GM19452 (cell line): Measurements from ENCODE around the gene CCND2.

Experiments used
- ATAC-seq: cut with Tn5 transposase; IDR thresholded peaks from one replicate; pipeline ENCODE4 v1.9.1; 2021; ENCODE audit not compliant: unreplicated experiment

The CCND2 gene

DNA sequence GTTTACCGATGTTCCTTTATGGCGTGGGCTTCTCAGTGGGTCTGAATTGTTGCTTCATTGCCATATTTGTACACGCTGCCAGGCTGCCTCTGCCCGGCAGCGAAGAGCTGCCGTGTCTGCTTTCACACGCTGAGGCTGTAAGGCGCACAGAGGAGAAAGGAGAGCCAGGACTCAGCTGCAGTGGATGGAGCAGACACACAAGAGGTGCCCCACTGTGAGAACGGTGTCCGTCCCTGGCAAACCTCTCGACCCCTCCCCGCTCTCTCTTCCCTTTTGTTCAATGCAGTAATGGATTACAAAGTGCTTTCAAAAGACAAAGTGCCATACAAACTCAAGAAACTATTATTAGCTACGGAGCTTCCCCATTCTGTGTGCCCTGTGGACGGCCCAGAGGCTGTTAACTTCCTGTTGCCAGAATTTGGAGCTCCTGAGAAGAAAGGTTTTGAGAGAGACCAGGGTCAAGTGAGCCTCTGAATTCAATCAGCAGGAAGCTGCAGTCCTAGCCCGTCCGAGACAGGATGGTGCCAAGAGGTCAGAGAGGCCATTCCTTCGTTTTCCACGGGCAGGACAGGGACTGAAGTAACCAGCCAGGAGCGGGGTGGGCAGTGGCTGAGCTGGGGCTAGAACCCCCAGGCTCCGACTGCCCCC lies 15.8 kb downstream of the CCND2 start:
- no peak for ATAC-seq

DNA sequence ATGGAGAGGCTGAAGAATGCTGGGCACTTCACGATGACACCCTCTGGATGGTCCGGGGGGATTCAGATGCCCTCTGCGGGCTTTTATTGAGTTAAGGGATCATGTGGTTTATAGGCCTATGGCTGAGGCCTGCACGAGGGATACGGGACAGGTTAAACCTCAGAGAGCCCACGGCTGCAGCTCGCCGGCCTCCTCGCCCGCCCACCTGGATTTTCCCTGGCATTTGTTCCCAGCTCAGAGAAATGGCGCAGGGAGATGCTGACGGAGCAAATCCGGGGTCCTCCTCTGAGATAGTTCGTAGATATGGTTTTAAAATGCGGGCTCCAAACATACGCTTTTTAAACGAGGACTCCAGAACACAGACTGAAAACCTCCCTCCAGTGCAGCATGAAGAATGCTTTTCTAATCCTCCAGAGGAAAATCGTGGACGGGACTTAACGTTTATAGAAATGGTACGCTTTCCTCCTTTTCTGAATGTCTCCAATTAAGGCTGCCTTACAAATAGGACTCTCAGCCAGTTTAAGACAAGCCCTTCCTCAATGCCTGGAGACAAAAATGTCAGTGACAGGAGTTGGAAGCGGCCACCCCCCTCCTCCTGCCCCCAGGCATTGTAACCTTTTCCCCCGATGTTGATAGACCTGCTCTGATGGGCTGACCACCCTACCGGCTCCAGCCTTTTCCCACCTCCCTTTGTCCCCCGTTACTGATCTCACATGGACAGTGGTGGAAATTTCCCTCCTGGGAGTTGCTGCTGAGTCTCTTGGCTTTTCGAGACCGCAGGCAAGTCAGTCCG lies 16.6 kb downstream of the CCND2 start:
- ATAC-seq = no peak

DNA sequence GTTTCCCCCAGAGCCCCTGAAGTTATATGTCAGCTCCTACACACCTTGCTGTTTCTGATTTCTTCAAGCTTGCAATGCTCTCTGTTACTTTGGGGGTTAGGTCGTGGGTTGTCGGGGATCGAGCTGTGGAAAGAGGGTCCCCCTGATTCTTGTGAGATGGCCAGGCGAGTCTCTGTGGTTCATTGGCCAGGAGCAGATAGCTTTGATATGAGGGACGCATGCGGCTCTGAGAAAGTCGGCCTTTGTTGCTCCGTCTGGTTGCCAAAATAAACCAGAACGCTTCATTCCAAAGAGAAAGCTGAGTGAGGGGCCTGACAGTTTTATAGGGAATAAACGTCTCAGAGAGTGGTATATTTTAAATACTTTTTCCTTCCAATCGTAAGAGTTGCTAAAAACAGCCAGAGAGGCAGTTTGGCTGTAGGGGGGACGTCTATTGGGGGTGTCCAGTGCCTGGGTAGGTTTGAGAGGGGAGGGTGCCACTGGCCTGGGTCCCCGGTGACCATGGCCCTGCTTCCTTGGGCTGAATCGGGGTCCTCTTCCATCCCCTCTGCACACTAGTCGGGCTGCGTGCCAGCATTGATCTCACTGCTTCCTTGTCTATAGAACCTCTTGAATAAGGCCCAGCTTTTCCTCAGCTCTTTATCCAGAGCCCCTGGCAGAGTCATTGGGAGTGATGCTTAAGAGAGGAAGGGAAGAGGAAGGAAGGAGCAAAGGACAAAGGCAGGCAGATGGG lies 18.9 kb downstream of the CCND2 start:
- ATAC-seq = no peak

DNA sequence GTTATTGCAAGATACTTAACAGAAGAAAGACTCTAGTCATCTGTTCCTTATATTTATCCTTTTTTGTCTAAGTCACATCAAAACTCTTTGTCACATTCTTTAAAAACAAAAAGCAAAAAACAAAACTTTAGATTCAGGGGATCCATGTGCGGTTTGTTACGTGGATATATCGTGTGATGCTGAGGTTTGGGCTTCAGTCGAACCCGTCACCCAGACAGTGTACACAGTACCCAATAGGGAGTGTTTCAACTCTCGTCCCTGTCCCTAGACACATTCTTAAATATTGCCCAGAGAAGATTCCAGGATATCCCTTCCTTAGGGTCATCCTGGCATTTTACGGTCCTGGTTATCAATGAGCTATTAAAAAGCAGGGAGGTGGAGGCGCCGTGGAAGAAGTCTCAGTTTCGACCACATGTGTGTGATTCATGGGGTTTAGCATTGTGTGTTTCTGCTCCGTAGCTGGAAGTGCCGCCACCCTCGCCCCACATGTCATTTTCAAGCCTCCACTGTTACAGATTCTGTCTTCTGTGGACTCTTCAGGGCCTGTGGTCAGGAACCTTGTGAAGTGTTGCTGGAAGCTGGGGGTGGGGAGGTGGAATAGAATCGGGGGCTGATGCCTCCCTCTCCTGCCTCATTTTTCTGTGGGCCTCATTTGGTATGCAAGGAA lies 19.9 kb downstream of the CCND2 start:
- ATAC-seq = no peak

GRCh38 chr12:4293966-4294505 lies 20.5 kb downstream of the CCND2 start:
- ATAC-seq = no peak

DNA sequence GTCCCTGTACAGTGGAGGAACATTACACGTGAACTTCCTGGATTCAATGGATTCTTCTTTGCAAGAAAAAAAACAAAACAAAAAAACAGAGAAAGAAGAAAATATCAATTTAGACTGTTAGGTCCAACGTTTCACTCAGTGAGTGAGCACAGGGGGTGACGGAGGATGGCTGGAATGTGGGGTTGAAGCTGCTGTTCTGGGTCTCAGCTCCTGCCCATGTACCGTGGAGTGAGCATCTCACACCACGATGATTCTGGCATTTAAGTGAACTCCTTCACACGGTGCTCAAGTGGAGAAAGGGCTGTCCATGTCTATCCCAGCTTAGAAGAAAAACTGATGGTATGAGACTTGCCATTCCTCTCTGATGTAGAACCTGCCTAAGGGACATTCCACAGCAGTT lies 23.2 kb downstream of the CCND2 start:
- ATAC-seq = no peak

DNA sequence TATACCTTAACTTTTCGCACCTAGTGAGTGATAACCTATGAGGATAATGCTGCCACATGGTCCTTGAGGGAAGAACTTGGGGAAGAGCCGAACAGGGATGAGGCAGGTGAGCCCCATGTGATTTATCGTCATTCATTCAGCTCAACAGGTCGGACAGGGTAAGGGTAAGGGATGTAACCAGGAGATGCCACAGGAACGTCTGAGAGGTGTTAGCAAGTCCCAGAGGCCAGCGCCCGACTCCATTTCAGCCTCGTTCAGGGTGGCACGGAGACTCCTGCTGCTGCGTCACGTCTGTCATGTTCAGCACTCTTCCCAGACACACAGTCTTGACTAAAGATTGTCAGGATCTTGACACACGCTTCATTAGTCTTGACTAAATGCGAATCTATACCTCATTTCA lies 24.1 kb downstream of the CCND2 start:
- no peak for ATAC-seq

DNA sequence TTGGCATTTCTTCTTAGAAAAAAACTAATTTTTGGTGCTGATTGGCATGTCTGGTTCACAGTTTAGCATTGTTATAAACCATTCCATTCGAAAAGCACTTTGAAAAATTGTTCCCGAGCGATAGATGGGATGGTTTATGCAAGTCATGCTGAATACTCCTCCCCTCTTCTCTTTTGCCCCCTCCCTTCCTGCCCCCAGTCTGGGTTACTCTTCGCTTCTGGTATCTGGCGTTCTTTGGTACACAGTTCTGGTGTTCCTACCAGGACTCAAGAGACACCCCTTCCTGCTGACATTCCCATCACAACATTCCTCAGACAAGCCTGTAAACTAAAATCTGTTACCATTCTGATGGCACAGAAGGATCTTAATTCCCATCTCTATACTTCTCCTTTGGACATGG lies 27.3 kb downstream of the CCND2 start:
- no peak for ATAC-seq

- ATAC-seq = no peak
Observed at GRCh38 chr12:4301932-4302501, 28.5 kb downstream of the CCND2 start.

DNA sequence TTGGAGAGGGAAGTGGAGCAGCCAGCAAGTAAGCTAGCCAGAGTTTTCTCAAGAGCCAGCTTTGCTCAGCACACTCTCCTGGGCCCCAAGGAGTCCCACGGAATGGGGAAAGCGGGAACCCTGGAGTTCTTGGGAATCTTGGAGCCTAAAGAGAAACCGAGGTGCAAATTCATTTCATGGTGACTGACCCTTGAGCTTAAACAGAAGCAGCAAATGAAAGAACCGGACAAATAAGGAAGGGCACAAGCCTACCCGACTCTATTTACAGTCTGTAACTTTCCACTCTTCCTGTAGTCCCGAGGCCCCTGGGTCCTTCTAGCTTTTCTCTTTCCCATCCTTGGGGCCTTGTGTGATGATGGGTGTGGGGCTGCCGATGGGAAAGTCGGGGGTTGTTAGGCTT lies 29.3 kb downstream of the CCND2 start:
- ATAC-seq = no peak

DNA sequence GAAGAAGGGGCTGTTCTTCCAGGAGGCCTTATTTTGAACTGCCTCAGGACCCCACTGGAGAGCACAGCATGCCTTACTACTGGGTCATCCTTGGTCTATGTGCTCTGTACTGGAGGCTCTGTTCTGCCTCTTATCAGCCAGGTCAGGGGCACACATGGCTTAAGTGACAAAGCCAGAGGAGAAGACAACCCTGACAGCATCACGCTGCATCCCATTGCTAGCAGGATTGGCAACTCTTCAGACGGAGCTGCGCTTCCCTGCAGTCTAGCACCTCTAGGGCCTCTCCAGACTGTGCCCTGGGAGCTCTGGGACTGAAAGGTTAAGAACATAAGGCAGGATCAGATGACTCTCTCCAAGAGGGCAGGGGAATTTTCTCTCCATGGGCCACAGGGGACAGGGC lies 30.2 kb downstream of the CCND2 start:
- ATAC-seq = no peak

DNA sequence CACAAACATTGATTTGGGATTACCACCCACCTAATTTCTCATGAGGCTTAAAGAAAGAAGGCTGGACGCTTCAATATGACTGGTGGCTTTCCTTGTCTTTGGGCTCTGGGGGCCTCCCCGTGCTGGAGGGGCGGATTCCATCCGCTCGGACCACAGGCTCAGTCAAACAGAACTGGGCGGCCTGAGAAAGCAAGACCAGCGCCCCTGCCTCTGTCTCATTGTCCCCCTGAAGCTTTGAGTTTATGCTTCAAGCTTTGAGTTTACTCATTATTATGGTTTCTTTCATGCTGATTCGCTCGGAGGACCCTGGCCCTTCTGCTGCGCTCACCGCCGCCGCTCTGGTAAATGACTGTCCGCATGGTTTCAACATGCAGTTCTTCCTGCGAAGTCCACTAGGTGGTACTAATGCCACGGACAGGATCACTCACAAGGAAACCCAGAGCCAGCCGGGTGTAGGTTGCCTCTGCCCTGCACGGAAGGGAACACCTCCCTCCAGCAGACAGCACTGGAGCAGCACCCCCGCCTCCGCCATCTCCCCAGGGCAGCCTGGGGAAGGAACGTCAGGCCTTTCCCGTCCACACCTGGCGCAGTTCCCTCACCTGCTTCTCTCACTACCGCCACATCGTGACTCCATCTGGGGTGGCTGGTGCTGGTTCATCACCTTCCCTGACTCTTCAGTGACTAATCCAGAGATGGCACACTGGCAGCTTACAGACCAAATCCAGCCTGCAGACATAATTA lies 34.2 kb downstream of the CCND2 start:
- ATAC-seq = no peak

DNA sequence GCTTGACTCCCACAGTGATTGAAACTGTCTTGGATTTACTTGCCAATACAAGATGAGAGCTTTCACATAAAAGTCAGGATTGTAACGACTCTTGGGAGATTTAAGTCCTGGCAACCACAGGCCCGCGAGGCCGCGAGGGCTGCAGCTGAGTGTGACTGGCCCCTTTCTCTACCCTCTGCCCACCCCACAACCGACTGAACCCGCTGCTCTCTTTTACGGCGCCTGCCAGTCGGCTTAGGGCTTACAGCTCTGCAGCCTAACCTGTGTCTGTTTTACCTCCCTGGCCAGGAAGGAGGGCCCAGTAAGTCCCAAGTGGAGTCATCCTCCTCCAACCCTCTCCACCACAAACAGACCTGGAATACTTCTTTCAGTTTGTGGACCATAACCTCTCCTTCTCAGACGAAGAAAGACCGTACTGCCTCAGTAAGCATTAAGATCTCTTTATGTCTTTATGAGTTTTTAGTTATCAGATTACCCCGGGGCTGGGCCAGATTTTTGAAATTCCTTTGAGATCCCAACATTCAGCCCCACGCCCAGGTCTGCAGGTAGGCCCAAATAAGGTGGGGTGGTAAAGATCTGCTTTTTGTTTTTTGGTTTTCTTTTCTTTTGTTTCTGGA lies 34.9 kb downstream of the CCND2 start:
- ATAC-seq = no peak

DNA sequence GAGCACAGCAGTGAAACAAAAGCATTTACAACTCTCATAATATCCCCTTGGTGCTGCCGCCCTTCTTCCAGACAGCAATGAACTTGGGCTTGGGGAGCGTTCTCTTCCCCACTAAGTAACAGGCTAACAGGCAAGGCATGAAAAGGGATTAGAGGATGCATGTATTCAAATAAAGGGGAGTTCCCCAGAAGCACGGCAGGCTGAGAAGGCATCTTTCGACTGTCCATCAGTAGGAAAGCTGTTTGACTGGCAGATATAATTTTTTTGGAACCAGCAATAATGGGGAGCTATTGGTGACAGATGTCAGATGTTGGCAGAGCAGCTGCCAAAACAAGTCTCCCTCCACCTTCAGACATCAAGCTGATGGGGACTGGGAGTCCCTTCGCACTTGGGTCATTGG lies 38.2 kb downstream of the CCND2 start:
- ATAC-seq = no peak

DNA sequence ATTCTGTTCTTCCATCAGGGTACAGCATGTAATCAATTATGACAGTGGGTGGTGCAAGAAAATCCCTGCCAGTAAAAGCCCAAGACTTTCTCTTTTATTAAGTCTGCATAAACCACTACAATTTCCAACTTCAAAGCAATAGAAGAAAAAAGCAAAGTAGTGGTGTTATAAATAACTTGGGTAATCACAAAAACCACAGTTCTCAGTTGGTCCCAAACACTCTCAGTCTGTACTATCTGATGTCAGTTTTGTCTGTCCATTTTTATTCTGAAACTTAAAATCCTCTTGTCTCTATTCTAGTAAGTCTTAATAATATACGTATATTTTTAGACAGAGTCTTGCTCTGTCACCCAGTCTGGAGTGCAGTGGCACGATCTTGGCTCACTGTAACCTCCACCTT lies 38.7 kb downstream of the CCND2 start:
- ATAC-seq = no peak

- peak; percentile 36 for ATAC-seq
Observed at GRCh38 chr12:4320497-4320852, 46.9 kb downstream of the CCND2 start.

DNA sequence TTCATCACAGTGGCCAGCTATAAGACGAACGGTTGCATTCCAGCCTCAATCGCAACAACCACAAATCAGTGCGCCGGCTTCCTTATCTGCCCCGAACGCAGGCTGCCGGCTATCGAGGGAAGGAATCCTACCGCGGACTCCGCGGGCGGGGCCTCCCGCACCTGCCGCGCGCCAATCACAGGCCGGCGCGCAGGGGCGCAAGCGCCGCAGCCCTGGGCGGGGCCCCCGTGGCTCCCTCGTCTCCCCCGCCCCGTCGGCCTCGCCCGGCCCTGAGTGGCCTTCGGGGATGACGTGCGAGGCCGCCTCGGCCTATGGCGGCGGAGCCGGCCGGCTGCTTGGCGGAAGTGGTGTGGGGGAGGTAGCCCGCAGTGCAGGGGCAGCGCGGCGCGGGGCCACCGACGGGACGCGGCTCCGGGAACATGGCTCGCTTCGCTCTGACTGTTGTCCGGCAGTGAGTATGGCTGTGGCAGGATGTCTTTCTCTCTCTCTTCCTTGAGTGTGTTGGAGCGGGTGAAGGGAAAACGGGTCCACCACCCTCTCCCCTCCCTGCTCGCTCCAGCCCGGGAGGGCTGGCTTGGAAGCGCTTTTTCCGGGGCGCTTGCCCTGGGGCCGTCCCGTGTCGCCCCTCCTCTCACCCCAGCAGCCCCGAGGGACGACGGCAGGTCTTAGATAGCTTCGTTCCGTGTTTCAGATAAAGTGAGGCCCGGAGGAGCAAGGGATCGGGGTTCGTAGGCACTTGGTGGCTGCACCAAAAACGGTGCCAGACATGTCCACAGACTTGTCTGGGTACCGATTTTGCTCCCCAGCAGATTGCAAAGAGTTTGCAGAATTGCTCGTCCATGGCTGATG lies 47.5 kb downstream of the CCND2 start, which contains the start of gene TIGAR:
TSS of gene TIGAR (plus strand) at position 361 of the 849 bp plus-strand sequence. CDS start at position 420, 59 bp downstream.
- ATAC-seq = peak; percentile 97

GRCh38 chr12:4322726-4323125 lies 49.2 kb downstream of the CCND2 start:
- ATAC-seq = no peak
